ENCODE measurements around the gene ZFYVE16. TPM values are rescaled to one million over a fixed set of nuclear protein-coding genes. Genes with fewer than 3 reads are reported as not detected.

ZFYVE16 gene
- total and polyA plus RNA-seq, 2 of the 4 experiments (the other 2 are of a cell fraction) = 5.3 to 11.1 TPM

DNA sequence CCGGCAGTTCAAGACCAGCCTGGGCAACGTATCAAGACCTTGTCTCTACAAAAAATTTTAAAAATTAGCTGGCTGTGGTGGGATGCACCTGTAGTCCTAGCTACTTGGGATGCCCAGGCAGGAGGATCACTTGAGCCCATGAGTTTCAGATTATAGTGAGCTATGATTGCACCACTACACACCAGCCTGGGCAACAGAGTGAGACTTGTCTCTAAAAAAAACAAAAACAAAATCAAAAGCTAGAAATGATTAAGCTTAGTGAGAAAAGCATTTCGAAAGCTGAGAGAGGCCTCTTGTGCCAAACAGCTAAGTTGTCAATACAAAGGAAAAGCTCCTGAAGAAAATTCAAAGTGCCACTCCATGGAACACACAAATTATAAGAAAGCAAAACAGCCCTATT is 84.9 kb downstream of the ZFYVE16 start:
- Histone ChIP-seq H3K9ac (ENCODE audit: low read depth, low read length) (no peak overlapping the region), H3K36me3 (ENCODE audit: control insufficient read depth, insufficient read depth, low read length) (no peaks in the 10 kb centered on the region), H3K9me1 (ENCODE audit: insufficient read depth, low read length) (no peaks in the 10 kb centered on the region; the same call in 1 of the 2 replicates), H3K23ac (ENCODE audit: low read depth, low read length) (no peak overlapping the region), H2BK20ac (ENCODE audit: low read depth, low read length) (no peak overlapping the region), H3K18ac (ENCODE audit: low read depth, low read length) (no peak overlapping the region), H2AK9ac (replicated peaks; ENCODE audit: low read depth, low read length, poor library complexity) (no peak overlapping the region), H4K91ac (ENCODE audit: insufficient read depth, low read depth, low read length) (no peak overlapping the region), H3K4me1 (ENCODE audit: control insufficient read depth, insufficient read depth, low read length) (peaks cover 2% of the 10 kb centered on the region; the same call in 1 of the 2 replicates), H2BK120ac (ENCODE audit: low read depth, low read length) (no peak overlapping the region), H2AFZ (replicated peaks; ENCODE audit: low read length, poor library complexity) (no peak overlapping the region), H2BK5ac (ENCODE audit: low read depth, low read length, poor library complexity, severe bottlenecking) (no peak overlapping the region), H3K79me1 (ENCODE audit: low read depth in 1 of 2, low read length in 2 of 2) (no peaks in the 10 kb centered on the region), H4K20me1 (ENCODE audit: insufficient read depth, low read length) (no peaks in the 10 kb centered on the region), H3K4me2 (ENCODE audit: low read depth, low read length) (no peak overlapping the region), H3K27me3 (ENCODE audit: control insufficient read depth, insufficient read depth, low read length) (no peaks in the 10 kb centered on the region), H3K56ac (ENCODE audit: extremely low read depth, insufficient read depth, low read length) (no peak overlapping the region), H3K27ac (ENCODE audit: insufficient read depth, low read length) (no peak overlapping the region), H3K4ac (ENCODE audit: low read depth, low read length) (no peak overlapping the region), H4K5ac (ENCODE audit: low read depth, low read length) (no peak overlapping the region), H3K9me3 (ENCODE audit: control insufficient read depth, insufficient read depth, low read length) (no peaks in the 10 kb centered on the region), H4K8ac (ENCODE audit: low read depth in 2 of 2, low read length in 2 of 2) (no peak overlapping the region), H2BK15ac (ENCODE audit: low read depth, low read length) (no peak overlapping the region), H2AK5ac (ENCODE audit: low read depth, low read length) (no peak overlapping the region), H3K4me3 (ENCODE audit: insufficient read depth, low read depth, low read length) (no peak overlapping the region), H3K14ac (replicated peaks; ENCODE audit: low read depth, low read length) (no peak overlapping the region)
- no peak for DNase-seq
- WGBS, 2 experiments (ENCODE audit: extremely low coverage in 2 of 2, insufficient read length in 1 of 2) = 80% methylated on average over 2 of the region's 3 CpGs; no CpG with 5 or more reads in 1 of the 2 experiments
- no TSS peak for BruUV-seq (replicated peaks)
- intact Hi-C loops (cut with micrococcal nuclease) = no loop called here
- in situ Hi-C loops (cut with MboI; ENCODE audit: low sequenced_read_pairs) = no loop called here
- dilution Hi-C loops (cut with HindIII; ENCODE audit: low sequenced_read_pairs, unreplicated experiment) = no loop called here
- no peak for ATAC-seq (ENCODE audit: low read depth)
- CTCF ChIA-PET = interaction anchor here (0.7 kb wide), 1 partner anchor 170 kb away, joined by 3 read pairs; no protein-coding TSS in a partner anchor
- TF ChIP-seq CEBPB (IDR thresholded peaks at IDR 0.05; ENCODE audit: low read depth, low read length) (no peak), POLR2A (IDR thresholded peaks at IDR 0.05; ENCODE audit: low read depth, low read length) (no peak), BHLHE40 (IDR thresholded peaks at IDR 0.05; ENCODE audit: low read depth, low read length) (no peak), RAD21 (IDR thresholded peaks at IDR 0.05; ENCODE audit: low read length) (no peak), MAZ (IDR thresholded peaks at IDR 0.05; ENCODE audit: borderline replicate concordance, low read depth, low read length) (no peak), MAFK (IDR thresholded peaks at IDR 0.05; ENCODE audit: low read depth, low read length) (no peak), FOS (IDR thresholded peaks at IDR 0.05; ENCODE audit: low read depth, low read length) (no peak), CHD1 (IDR thresholded peaks at IDR 0.05; ENCODE audit: low read depth, low read length) (no peak), SMC3 (IDR thresholded peaks at IDR 0.05; ENCODE audit: low read depth, low read length) (no peak), NFE2L2 (IDR thresholded peaks at IDR 0.05; ENCODE audit: low read depth, low read length) (no peak), MXI1 (IDR thresholded peaks at IDR 0.05; ENCODE audit: borderline replicate concordance, low read depth, low read length) (no peak)
- TF ChIP-seq, protein P1, sequence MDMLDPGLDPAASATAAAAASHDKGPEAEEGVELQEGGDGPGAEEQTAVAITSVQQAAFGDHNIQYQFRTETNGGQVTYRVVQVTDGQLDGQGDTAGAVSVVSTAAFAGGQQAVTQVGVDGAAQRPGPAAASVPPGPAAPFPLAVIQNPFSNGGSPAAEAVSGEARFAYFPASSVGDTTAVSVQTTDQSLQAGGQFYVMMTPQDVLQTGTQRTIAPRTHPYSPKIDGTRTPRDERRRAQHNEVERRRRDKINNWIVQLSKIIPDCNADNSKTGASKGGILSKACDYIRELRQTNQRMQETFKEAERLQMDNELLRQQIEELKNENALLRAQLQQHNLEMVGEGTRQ (IDR thresholded peaks at IDR 0.05; ENCODE audit: low read depth, low read length) = no peak
- TF ChIP-seq, protein P2, sequence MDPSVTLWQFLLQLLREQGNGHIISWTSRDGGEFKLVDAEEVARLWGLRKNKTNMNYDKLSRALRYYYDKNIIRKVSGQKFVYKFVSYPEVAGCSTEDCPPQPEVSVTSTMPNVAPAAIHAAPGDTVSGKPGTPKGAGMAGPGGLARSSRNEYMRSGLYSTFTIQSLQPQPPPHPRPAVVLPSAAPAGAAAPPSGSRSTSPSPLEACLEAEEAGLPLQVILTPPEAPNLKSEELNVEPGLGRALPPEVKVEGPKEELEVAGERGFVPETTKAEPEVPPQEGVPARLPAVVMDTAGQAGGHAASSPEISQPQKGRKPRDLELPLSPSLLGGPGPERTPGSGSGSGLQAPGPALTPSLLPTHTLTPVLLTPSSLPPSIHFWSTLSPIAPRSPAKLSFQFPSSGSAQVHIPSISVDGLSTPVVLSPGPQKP (IDR thresholded peaks at IDR 0.05; ENCODE audit: borderline replicate concordance, low read depth, low read length) = no peak
- POLR2A ChIA-PET (ENCODE audit: unreplicated experiment) = no interaction called here
